Astrocyte (in vitro differentiated cells and primary cell): ENCODE results near the gene CYP4F8. TPM values are rescaled to one million over a fixed set of nuclear protein-coding genes. Genes with fewer than 3 reads are reported as not detected.

Source experiments
- DNase-seq: peaks from one replicate; pipeline ENCODE4 v3.0.0-alpha.2; 2010; ENCODE audit warnings: low read depth
- FAIRE-seq: peaks from 2 replicates; lab custom pipeline; 2011; peaks lifted over from hg19 to GRCh38; lab: Jason Lieb, UNC
- H2AFZ ChIP-seq: 2 replicates; pipeline ENCODE4 v1.6.0; 2012; ENCODE audit warnings: low read depth, low read length, inconsistent platforms
- H3K27ac ChIP-seq: 2 replicates; pipeline ENCODE4 v1.5.1; 2011; ENCODE audit warnings: low read depth, low read length, inconsistent platforms
- H3K27me3 ChIP-seq: 2 replicates; pipeline ENCODE4 v1.6.0; 2011; ENCODE audit warnings: low read length, inconsistent platforms; ENCODE audit not compliant: insufficient read depth
- H3K36me3 ChIP-seq: 2 replicates; pipeline ENCODE4 v1.5.1; 2011; ENCODE audit warnings: low read length, inconsistent platforms; ENCODE audit not compliant: insufficient read depth
- H3K4me1 ChIP-seq: 2 replicates; pipeline ENCODE4 v1.5.1; 2011; ENCODE audit warnings: low read length, inconsistent platforms; ENCODE audit not compliant: insufficient read depth
- H3K4me2 ChIP-seq: 2 replicates; pipeline ENCODE4 v1.6.0; 2012; ENCODE audit warnings: low read length, inconsistent platforms
- H3K4me3 ChIP-seq: 2 replicates; pipeline ENCODE4 v1.5.1; 2011; ENCODE audit warnings: low read depth, mild to moderate bottlenecking, low read length, inconsistent platforms; ENCODE audit not compliant: insufficient read depth
- H3K79me2 ChIP-seq: 2 replicates; pipeline ENCODE4 v1.6.0; 2012; ENCODE audit warnings: mild to moderate bottlenecking, low read length, inconsistent platforms; ENCODE audit not compliant: insufficient read depth
- H3K9ac ChIP-seq: 2 replicates; pipeline ENCODE4 v1.6.0; 2012; ENCODE audit warnings: mild to moderate bottlenecking, low read length, inconsistent platforms
- H3K9me3 ChIP-seq: 2 replicates; pipeline ENCODE4 v1.5.1; 2012; ENCODE audit warnings: low read depth, mild to moderate bottlenecking, low read length, inconsistent platforms; ENCODE audit not compliant: insufficient read depth
- H4K20me1 ChIP-seq: 2 replicates; pipeline ENCODE4 v1.6.0; 2012; ENCODE audit warnings: low read length, inconsistent platforms; ENCODE audit not compliant: insufficient read depth
- H3K27ac Mint-ChIP-seq: one replicate; pipeline ENCODE4 v1.8.0; 2021; ENCODE audit warnings: mild to moderate bottlenecking, mixed read lengths; ENCODE audit not compliant: unreplicated experiment
- H3K27me3 Mint-ChIP-seq: one replicate; pipeline ENCODE4 v1.8.0; 2021; ENCODE audit warnings: low read depth, mixed read lengths; ENCODE audit not compliant: unreplicated experiment
- H3K36me3 Mint-ChIP-seq: one replicate; pipeline ENCODE4 v1.8.0; 2021; ENCODE audit warnings: low read depth, mixed read lengths; ENCODE audit not compliant: unreplicated experiment
- H3K4me1 Mint-ChIP-seq: one replicate; pipeline ENCODE4 v1.8.0; 2021; ENCODE audit warnings: low read depth, mixed read lengths; ENCODE audit not compliant: unreplicated experiment
- H3K4me3 Mint-ChIP-seq: one replicate; pipeline ENCODE4 v1.8.0; 2021; ENCODE audit warnings: mild to moderate bottlenecking, moderate library complexity, mixed read lengths; ENCODE audit not compliant: unreplicated experiment
- H3K9me3 Mint-ChIP-seq: one replicate; pipeline ENCODE4 v1.8.0; 2021; ENCODE audit warnings: mild to moderate bottlenecking, mixed read lengths; ENCODE audit not compliant: unreplicated experiment
- CTCF ChIP-seq: IDR thresholded peaks from 2 replicates; pipeline ENCODE4 v1.5.1; 2011; ENCODE audit warnings: low read depth, mild to moderate bottlenecking, inconsistent platforms, low read length, moderate library complexity; ENCODE audit not compliant: insufficient read depth
- EZH2 ChIP-seq: IDR thresholded peaks from 2 replicates; pipeline ENCODE4 v1.6.1; 2012; ENCODE audit warnings: mild to moderate bottlenecking, low read length, inconsistent platforms; ENCODE audit not compliant: insufficient read depth
- total RNA-seq: library from RNA; stranded (reverse); gene quantifications from 2 replicates; pipeline ENCODE4 v1.2.1, GENCODE V29; 2021

Gene CYP4F8
- total RNA-seq, 1 donor from 2014 or later: not detected

DNA sequence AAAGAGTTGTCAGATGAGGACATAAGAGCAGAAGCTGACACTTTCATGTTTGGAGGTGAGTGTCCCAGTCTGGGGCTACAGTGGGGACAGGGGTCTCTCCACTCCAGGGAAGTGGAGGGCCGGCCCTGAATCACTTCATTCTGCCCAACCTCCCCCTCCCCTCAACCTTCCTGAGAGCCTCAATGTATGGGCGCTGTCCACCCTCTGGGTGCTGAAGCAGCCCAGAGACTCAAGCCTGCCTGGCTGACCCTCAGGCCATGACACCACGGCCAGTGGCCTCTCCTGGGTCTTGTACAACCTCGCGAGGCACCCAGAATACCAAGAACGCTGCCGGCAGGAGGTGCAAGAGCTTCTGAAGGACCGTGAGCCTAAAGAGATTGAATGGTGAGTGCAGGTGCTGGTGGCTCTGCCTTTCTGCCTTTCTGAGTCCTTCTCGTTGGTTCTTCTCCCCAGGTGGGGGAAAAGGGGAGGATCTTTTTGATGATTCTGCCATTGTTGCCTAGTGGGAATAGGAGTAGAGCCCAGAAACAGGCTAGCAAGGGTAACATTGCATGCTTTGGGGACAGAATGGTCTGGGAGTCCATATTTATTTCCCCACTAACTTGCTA is 8.8 kb downstream of the CYP4F8 start:
- Mint-ChIP-seq H3K27ac (no peak overlapping the region), H3K9me3 (peaks cover 18% of the 10 kb centered on the region), H3K27me3 (no peaks in the 10 kb centered on the region), H3K36me3 (no peaks in the 10 kb centered on the region), H3K4me3 (no peak overlapping the region), H3K4me1 (no peaks in the 10 kb centered on the region)
- no peak overlapping the region for H3K4me2 ChIP-seq
- FAIRE-seq (no peak), DNase-seq (no peak)
- no peak overlapping the region for H3K27ac ChIP-seq
- no peaks in the 10 kb centered on the region for H4K20me1 ChIP-seq
- no peak overlapping the region for H2AFZ ChIP-seq
- H3K9ac ChIP-seq: no peak overlapping the region
- H3K36me3 ChIP-seq: no peaks in the 10 kb centered on the region
- no peak for TF ChIP-seq CTCF
- no peak for TF ChIP-seq EZH2
- H3K4me1 ChIP-seq: no peaks in the 10 kb centered on the region
- no peaks in the 10 kb centered on the region for H3K9me3 ChIP-seq
- no peak overlapping the region for H3K4me3 ChIP-seq
- no peaks in the 10 kb centered on the region for H3K79me2 ChIP-seq
- H3K27me3 ChIP-seq: no peaks in the 10 kb centered on the region

DNA sequence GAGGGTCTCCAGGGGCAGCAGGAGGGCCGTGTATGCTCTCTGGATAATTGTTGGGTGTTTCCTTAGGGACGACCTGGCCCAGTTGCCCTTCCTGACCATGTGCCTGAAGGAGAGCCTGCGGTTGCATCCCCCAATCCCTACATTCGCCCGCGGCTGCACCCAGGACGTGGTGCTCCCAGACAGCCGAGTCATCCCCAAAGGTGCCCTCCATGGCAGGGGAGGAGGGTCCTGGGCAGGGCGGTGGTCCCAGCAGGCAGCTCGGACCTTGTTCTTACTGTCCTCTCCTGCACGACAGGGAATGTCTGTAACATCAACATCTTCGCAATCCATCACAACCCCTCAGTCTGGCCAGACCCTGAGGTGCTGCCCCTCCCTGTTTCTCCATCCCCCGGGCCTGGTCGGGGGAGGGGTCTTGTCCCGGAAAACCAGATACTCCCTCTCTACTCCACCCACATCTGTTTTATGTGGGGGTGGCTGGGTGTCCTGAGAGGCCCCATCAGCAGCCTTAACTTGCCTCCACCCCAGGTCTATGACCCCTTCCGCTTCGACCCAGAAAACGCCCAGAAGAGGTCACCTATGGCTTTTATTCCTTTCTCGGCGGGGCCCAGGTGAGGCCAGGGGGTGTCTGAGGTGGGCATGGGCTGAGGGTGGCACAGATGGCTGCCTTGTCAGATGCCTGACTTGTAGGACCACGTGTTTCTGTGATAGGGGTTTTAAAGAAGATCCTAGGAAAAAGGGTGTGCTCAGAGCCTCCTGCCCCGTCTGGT is 13.4 kb downstream of the CYP4F8 start:
- Histone ChIP-seq H3K4me1 (no peaks in the 10 kb centered on the region), H3K36me3 (no peaks in the 10 kb centered on the region), H3K79me2 (no peaks in the 10 kb centered on the region), H2AFZ (no peak overlapping the region), H3K27me3 (no peaks in the 10 kb centered on the region), H3K27ac (no peak overlapping the region), H3K4me2 (no peak overlapping the region), H3K4me3 (no peak overlapping the region), H3K9ac (no peak overlapping the region), H4K20me1 (no peaks in the 10 kb centered on the region), H3K9me3 (no peaks in the 10 kb centered on the region)
- Mint-ChIP-seq H3K27me3 (no peaks in the 10 kb centered on the region), H3K4me3 (no peak overlapping the region), H3K4me1 (no peaks in the 10 kb centered on the region), H3K36me3 (no peaks in the 10 kb centered on the region), H3K27ac (no peak overlapping the region), H3K9me3 (peaks cover 7% of the 10 kb centered on the region)
- DNase-seq (no peak), FAIRE-seq (no peak)
- no peak for TF ChIP-seq CTCF
- TF ChIP-seq EZH2: no peak
